Stimulated activated effector memory CD8-positive, alpha-beta T cell treated with anti-CD3 and anti-CD28 coated beads, Interleukin-12 subunit alpha, Interleukin-12 subunit beta, amount 100 ng/mL, for 72 hours (primary cell): Measurements from ENCODE around the gene TANGO6.
"Not testable (repeated sequence)": the region's sequence is repeated elsewhere in the genome, so short reads cannot be mapped to it uniquely, and the experiment has no call there.

Experiments used
- ATAC-seq: fragments of 150-1000 bp; cut with Tn5 transposase; 2 replicates; pipeline ENCODE4 v1.10.0; 2021
- DNase-seq, 2 donors: peaks; one replicate each; pipeline ENCODE4 v3.0.0; 2021 to 2022; ENCODE audit warnings: low spot score in 2 of 2
- H3K27ac Mint-ChIP-seq: one replicate; pipeline ENCODE4 v1.8.0; 2022; ENCODE audit warnings: mild to moderate bottlenecking, mixed read lengths
- H3K36me3 Mint-ChIP-seq: one replicate; pipeline ENCODE4 v1.8.0; 2022; ENCODE audit warnings: mild to moderate bottlenecking, mixed read lengths
- H3K4me1 Mint-ChIP-seq: one replicate; pipeline ENCODE4 v1.8.0; 2022; ENCODE audit warnings: mixed read lengths
- H3K4me3 Mint-ChIP-seq: one replicate; pipeline ENCODE4 v1.8.0; 2022; ENCODE audit warnings: mild to moderate bottlenecking, mixed read lengths
- H3K9me3 Mint-ChIP-seq: one replicate; pipeline ENCODE4 v1.8.0; 2022; ENCODE audit warnings: mixed read lengths

Gene TANGO6

DNA sequence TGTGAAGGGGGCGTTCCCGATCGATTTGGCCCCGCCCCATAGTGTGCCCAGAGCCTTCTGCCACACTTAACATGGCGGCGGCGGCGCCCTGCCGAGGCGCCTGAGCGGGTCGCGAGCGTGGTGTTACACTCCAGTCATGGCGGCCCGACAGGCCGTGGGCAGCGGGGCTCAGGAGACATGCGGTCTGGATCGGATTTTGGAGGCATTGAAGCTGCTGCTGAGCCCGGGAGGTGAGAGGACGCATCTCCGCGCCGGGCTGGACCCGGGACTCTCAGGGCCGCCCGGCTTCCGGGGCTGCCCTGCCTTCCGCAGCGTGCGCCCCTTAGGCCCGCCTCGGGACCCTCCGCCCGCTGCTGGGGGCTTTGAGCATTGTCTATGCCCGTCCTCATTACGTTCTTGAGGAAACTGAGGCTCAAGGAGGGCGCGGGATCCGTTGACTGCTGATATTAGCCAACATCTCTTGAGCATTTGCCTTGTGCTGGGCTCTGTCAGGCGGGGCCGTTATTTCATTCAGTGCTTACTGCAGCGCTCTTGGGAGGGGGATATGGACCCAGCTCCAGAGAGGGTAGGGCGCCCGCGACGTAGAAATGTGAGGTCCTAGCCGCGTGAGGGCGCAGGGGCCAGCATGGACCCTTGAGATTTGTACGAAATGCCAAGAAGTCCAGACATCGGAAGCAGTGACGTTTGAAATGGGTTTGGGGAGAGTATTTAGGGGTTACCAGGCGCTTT is at the start of gene TANGO6:
Gene TANGO6, plus strand, starts transcription at position 50 of the 729 bp plus-strand sequence. Its CDS starts 87 bp downstream, at position 137.
- no peaks in the 10 kb centered on the region for H3K9me3 Mint-ChIP-seq
- H3K4me1 Mint-ChIP-seq: peaks cover 30% of the 10 kb centered on the region
- peak; percentile 82 to 97 for DNase-seq
- H3K36me3 Mint-ChIP-seq: peaks cover 10% of the 10 kb centered on the region
- peak; percentile 94 for ATAC-seq
- peak within 1 kb of the TSS; percentile 91 for H3K4me3 Mint-ChIP-seq
- H3K27ac Mint-ChIP-seq: peak within 1 kb of the TSS; percentile 91

- Mint-ChIP-seq H3K4me3 (no peak overlapping the region), H3K9me3 (no peaks in the 10 kb centered on the region), H3K4me1 (no peaks in the 10 kb centered on the region), H3K27ac (no peak overlapping the region), H3K36me3 (no peaks in the 10 kb centered on the region)
- no peak for ATAC-seq
- no peak for DNase-seq
These were observed 44.9 kb upstream of the TANGO6 start for GRCh38 chr16:68798398-68798797.

GRCh38 chr16:68800257-68800875 is 43.0 kb upstream of the TANGO6 start:
- H3K27ac Mint-ChIP-seq: no peak overlapping the region
- H3K9me3 Mint-ChIP-seq: no peaks in the 10 kb centered on the region
- ATAC-seq: peak; percentile 49
- H3K4me1 Mint-ChIP-seq: no peaks in the 10 kb centered on the region
- H3K4me3 Mint-ChIP-seq: no peak overlapping the region
- DNase-seq: peak; percentile 8 to 77
- H3K36me3 Mint-ChIP-seq: no peaks in the 10 kb centered on the region

- no peak overlapping the region for H3K4me3 Mint-ChIP-seq
- DNase-seq (no peak), ATAC-seq (no peak)
- no peaks in the 10 kb centered on the region for H3K36me3 Mint-ChIP-seq
- no peaks in the 10 kb centered on the region for H3K9me3 Mint-ChIP-seq
- H3K27ac Mint-ChIP-seq: no peak overlapping the region
- no peaks in the 10 kb centered on the region for H3K4me1 Mint-ChIP-seq
These were observed 41.1 kb upstream of the TANGO6 start for GRCh38 chr16:68802190-68802589.

GRCh38 chr16:68806422-68806821 is 36.9 kb upstream of the TANGO6 start:
- no peak for ATAC-seq
- no peaks in the 10 kb centered on the region for H3K36me3 Mint-ChIP-seq
- H3K4me1 Mint-ChIP-seq: no peaks in the 10 kb centered on the region

GRCh38 chr16:68806981-68807380 is 36.4 kb upstream of the TANGO6 start:
- no peaks in the 10 kb centered on the region for H3K9me3 Mint-ChIP-seq
- no peaks in the 10 kb centered on the region for H3K36me3 Mint-ChIP-seq

More at GRCh38 chr16:68806422-68806821, 36.9 kb upstream of the TANGO6 start:
- Mint-ChIP-seq H3K4me3 (no peak overlapping the region), H3K27ac (no peak overlapping the region), H3K9me3 (no peaks in the 10 kb centered on the region)
- no peak for DNase-seq

DNA sequence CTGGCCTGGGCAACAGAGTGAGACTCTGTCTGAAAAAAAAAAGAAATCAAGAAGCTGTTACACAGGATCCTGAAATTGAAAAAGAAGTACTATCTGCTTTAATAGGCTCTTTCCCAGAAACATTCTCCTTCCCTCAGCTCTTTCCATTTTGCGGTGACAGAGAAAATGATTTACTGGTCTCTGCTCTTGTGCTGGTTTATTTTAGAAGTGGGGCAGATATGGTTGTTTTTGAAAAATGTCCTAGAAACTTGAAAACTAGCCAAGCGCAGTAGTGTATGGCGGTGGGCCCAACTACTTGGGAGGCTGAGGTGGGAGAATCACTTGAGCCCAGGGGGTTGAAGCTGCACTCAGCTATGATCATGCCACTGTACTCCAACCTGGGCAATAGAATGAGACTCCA is 28.8 kb upstream of the TANGO6 start:
- ATAC-seq (no peak), DNase-seq (no peak)
- no peaks in the 10 kb centered on the region for H3K9me3 Mint-ChIP-seq
- no peak overlapping the region for H3K27ac Mint-ChIP-seq
- H3K4me3 Mint-ChIP-seq: no peak overlapping the region
- no peaks in the 10 kb centered on the region for H3K4me1 Mint-ChIP-seq
- H3K36me3 Mint-ChIP-seq: no peaks in the 10 kb centered on the region

More at GRCh38 chr16:68806981-68807380, 36.4 kb upstream of the TANGO6 start:
- H3K4me1 Mint-ChIP-seq: no peaks in the 10 kb centered on the region
- DNase-seq (no peak), ATAC-seq (no peak)
- no peak overlapping the region for H3K27ac Mint-ChIP-seq
- H3K4me3 Mint-ChIP-seq: no peak overlapping the region

DNA sequence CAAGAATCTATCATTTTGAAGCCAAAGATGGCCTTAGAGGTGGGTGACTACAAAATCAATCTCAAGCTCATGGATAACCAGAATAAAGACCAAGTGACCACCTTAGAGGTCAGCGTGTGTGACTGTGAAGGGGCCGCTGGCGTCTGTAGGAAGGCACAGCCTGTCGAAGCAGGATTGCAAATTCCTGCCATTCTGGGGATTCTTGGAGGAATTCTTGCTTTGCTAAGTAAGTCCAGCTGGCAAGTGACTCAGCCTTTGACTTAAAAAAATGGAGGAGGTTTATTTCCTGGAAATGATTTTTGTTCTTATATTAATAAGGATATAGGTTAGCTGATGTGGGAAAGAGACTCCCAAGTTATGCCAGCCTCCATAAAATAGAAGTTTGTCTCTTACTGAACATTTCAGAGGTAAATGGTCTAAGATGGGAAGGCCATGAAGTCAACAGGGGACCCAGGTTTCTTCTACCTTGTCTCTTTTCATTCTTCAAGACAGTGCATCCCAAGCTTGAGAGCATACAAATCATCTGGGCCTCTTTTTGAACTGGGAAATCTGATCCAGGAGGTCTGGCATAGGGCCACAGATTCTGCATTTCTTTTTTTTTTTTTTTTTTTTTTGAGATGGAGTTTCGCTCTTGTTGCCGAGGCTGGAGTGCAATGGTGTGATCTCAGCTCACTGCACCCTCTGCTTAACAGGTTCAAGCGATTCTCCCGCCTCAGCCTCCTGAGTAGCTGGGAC is 19.8 kb upstream of the TANGO6 start:
- ATAC-seq: no peak
- no peaks in the 10 kb centered on the region for H3K36me3 Mint-ChIP-seq
- no peak for DNase-seq
- no peaks in the 10 kb centered on the region for H3K4me1 Mint-ChIP-seq
- no peak overlapping the region for H3K4me3 Mint-ChIP-seq
- H3K9me3 Mint-ChIP-seq: no peaks in the 10 kb centered on the region
- no peak overlapping the region for H3K27ac Mint-ChIP-seq

DNA sequence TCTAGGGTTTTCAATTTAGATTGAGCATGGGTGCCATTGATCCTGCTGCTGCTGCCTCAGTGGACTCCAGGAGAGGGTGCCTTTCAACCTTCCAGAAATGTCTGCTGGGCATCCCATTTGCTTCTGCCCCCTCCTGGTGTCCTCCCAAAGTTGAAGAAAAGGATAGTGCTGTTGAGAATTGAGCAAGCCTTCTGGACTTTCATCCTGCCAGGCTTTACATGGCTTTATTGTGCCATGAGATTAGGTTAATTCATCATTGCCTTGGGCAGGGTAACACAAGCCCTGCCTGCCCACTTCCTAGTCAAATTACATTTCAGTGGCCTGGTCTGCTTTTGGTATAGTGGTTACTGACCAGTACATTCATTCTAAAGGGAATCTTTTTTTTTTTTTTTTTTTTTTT is 17.9 kb upstream of the TANGO6 start:
- no peaks in the 10 kb centered on the region for H3K36me3 Mint-ChIP-seq
- DNase-seq (no peak), ATAC-seq (no peak)
- no peak overlapping the region for H3K27ac Mint-ChIP-seq
- no peak overlapping the region for H3K4me3 Mint-ChIP-seq
- no peaks in the 10 kb centered on the region for H3K4me1 Mint-ChIP-seq
- no peaks in the 10 kb centered on the region for H3K9me3 Mint-ChIP-seq

GRCh38 chr16:68826652-68827051 is 16.7 kb upstream of the TANGO6 start:
- Mint-ChIP-seq H3K9me3 (no peaks in the 10 kb centered on the region), H3K4me3 (no peak overlapping the region), H3K4me1 (no peaks in the 10 kb centered on the region), H3K36me3 (no peaks in the 10 kb centered on the region), H3K27ac (no peak overlapping the region)
- DNase-seq (no peak), ATAC-seq (no peak)

DNA sequence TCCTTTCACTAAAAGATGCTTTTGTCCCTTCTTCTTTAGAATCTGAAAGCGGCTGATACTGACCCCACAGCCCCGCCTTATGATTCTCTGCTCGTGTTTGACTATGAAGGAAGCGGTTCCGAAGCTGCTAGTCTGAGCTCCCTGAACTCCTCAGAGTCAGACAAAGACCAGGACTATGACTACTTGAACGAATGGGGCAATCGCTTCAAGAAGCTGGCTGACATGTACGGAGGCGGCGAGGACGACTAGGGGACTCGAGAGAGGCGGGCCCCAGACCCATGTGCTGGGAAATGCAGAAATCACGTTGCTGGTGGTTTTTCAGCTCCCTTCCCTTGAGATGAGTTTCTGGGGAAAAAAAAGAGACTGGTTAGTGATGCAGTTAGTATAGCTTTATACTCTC is 10.1 kb upstream of the TANGO6 start:
- ATAC-seq (no peak), DNase-seq (no peak)
- Mint-ChIP-seq H3K27ac (no peak overlapping the region), H3K36me3 (no peaks in the 10 kb centered on the region), H3K4me3 (no peak overlapping the region), H3K9me3 (no peaks in the 10 kb centered on the region), H3K4me1 (no peaks in the 10 kb centered on the region)

DNA sequence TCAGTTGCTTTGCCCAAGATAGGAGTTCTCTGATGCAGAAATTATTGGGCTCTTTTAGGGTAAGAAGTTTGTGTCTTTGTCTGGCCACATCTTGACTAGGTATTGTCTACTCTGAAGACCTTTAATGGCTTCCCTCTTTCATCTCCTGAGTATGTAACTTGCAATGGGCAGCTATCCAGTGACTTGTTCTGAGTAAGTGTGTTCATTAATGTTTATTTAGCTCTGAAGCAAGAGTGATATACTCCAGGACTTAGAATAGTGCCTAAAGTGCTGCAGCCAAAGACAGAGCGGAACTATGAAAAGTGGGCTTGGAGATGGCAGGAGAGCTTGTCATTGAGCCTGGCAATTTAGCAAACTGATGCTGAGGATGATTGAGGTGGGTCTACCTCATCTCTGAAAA is 8.8 kb upstream of the TANGO6 start:
- Mint-ChIP-seq H3K4me3 (no peak overlapping the region), H3K36me3 (no peaks in the 10 kb centered on the region), H3K27ac (no peak overlapping the region), H3K9me3 (no peaks in the 10 kb centered on the region), H3K4me1 (no peaks in the 10 kb centered on the region)
- DNase-seq (no peak), ATAC-seq (no peak)

DNA sequence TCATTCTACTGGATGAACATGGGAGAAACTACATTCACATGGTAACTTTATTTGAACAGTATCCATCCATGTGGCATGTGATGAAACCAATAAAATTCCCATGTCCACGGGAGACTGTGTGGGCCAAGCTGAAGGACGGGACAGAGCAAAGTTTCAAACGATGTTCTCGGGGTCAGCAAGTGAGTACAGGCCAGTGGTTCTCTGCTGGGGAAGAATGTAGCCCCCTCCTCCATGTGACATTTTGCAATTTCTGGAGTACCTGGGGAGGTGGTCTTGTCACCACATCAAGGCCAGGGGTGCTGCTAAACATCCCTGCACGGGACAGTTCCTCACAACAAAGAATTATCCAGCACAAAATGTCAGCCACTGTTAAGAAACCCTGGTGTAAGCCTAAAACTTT is 7.4 kb upstream of the TANGO6 start:
- ATAC-seq (no peak), DNase-seq (no peak)
- Mint-ChIP-seq H3K4me1 (no peaks in the 10 kb centered on the region), H3K36me3 (no peaks in the 10 kb centered on the region), H3K4me3 (no peak overlapping the region), H3K27ac (no peak overlapping the region), H3K9me3 (no peaks in the 10 kb centered on the region)

DNA sequence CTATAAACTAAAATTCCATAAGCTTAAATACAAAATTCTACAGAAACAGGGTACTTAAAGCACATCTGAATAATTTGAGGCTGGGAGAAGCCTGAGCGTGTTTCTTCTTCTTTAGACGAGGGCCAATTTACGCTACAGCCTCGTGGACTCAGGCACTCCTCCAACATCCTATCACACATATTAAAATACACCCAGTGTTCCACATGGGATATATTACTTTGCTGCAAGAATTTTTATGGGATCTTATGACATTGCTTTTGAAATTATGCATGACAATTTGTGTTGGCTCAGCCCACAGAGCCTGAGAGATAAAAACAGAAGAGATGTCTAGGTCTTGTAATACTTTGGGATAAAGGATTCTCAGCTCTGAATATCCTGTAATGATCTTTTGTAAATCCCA is 3.5 kb upstream of the TANGO6 start:
- Mint-ChIP-seq H3K36me3 (no peaks in the 10 kb centered on the region), H3K4me3 (no peak overlapping the region), H3K9me3 (no peaks in the 10 kb centered on the region), H3K4me1 (peaks cover 16% of the 10 kb centered on the region), H3K27ac (no peak overlapping the region)
- ATAC-seq (no peak), DNase-seq (no peak)

GRCh38 chr16:68842964-68843481 is 308 bp upstream of the TANGO6 start:
- DNase-seq, H3K9me3 Mint-ChIP-seq, H3K36me3 Mint-ChIP-seq, ATAC-seq: not testable (repeated sequence)
- H3K27ac Mint-ChIP-seq: peak overlapping the region; percentile 91
- H3K4me1 Mint-ChIP-seq: peaks cover 27% of the 10 kb centered on the region
- peak overlapping the region; percentile 91 for H3K4me3 Mint-ChIP-seq
